ENCODE data around the gene KDM4B. TPM values are rescaled to one million over a fixed set of nuclear protein-coding genes. Genes with fewer than 3 reads are reported as not detected.

The KDM4B gene
- total RNA-seq, 1 experiment from 2014 or later, result 43.7 TPM

DNA sequence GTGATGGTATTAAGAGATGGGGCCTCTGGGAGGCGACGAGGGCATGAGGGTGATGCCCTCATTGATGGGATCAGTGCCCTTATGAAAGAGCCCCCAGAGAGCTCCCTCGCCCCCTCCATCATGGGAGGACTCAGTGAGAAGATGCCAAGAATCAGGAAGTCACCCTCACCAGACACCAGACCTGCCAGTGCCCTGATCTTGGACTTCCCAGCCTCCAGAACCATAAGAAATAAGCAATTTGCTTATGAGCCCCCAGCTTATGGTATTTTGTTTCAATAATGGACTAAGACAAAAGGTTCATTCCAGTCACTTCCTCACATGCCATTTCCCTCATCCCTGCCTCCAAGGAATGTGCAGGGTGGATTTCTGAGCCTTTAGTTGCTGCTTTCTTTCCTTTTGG, 129.7 kb downstream of the KDM4B start:
- H2AFZ ChIP-seq (ENCODE audit: low read length), result no peak overlapping the region
- no peak overlapping the region for H3T11ph ChIP-seq (ENCODE audit: low read length)

More for the DNA sequence above, 129.7 kb downstream of the KDM4B start:
- H3K27me3 ChIP-seq (ENCODE audit: insufficient read depth, low read length), result no peaks in the 10 kb centered on the region
- no peak overlapping the region for H4K5ac ChIP-seq (ENCODE audit: insufficient read length, low read depth, low read length)
- H3K27ac ChIP-seq (ENCODE audit: insufficient read length, low read depth, low read length), result no peak overlapping the region
- Mint-ChIP-seq H3K4me1 (peaks cover 3 to 18% of the 10 kb centered on the region in 2 experiments), H3K4me3 (no peak overlapping the region), H3K9me3 (peaks cover 23 to 25% of the 10 kb centered on the region in 2 experiments), H3K36me3 (ENCODE audit: insufficient read depth in 1 of 3, low read depth in 3 of 3) (peaks cover 35 to 46% (median 45%) of the 10 kb centered on the region in 3 experiments), H3K27ac (no peak overlapping the region), H3K27me3 (ENCODE audit: low read depth) (no peaks in the 10 kb centered on the region)
- H3K23me2 ChIP-seq (ENCODE audit: insufficient read length, low read depth, low read length, poor library complexity, severe bottlenecking), result no peaks in the 10 kb centered on the region
- H3K4me1 ChIP-seq (ENCODE audit: insufficient read depth, low read length), result no peaks in the 10 kb centered on the region
- no peak overlapping the region for H3K9ac ChIP-seq (ENCODE audit: extremely low read depth, insufficient read length, low read length)
- no peak overlapping the region for H4K8ac ChIP-seq (replicated peaks; ENCODE audit: insufficient read length, low read depth, low read length)
- TF ChIP-seq CTCF (conservative IDR thresholded peaks at IDR 0.05), result no peak
- H3K4ac ChIP-seq (ENCODE audit: low read depth, low read length), result no peak overlapping the region
- H2BK12ac ChIP-seq (ENCODE audit: insufficient read length, low read depth, low read length), result no peak overlapping the region
- H3K18ac ChIP-seq (ENCODE audit: insufficient read length, low read depth, low read length), result no peak overlapping the region
- no peak overlapping the region for H2BK20ac ChIP-seq (ENCODE audit: low read depth, low read length, poor library complexity, severe bottlenecking)
- no peak overlapping the region for H2BK15ac ChIP-seq (ENCODE audit: low read depth, low read length)
- no peaks in the 10 kb centered on the region for H4K20me1 ChIP-seq (ENCODE audit: control insufficient read depth, insufficient read depth, insufficient read length)
- H3K4me2 ChIP-seq (ENCODE audit: insufficient read depth, insufficient read length, low read length), result no peak overlapping the region
- H2BK120ac ChIP-seq (ENCODE audit: low read depth, low read length, poor library complexity, severe bottlenecking), result no peak overlapping the region
- no peak for DNase-seq
- no peak overlapping the region for H2AK5ac ChIP-seq (ENCODE audit: insufficient read length, low read length)
- H3K56ac ChIP-seq (ENCODE audit: insufficient read length, low read depth, low read length), result no peak overlapping the region
- no peaks in the 10 kb centered on the region for H3K79me2 ChIP-seq (ENCODE audit: insufficient read depth, low read length)
- peaks cover 8% of the 10 kb centered on the region for H3K9me3 ChIP-seq (ENCODE audit: control insufficient read depth, low read depth, low read length)
- H3K23ac ChIP-seq (ENCODE audit: insufficient read length, low read depth, low read length), result no peak overlapping the region
- H2BK5ac ChIP-seq (ENCODE audit: insufficient read length, low read length), result no peak overlapping the region
- no CpG with 5 or more reads among the region's 3 CpGs for WGBS (ENCODE audit: extremely low coverage, insufficient read length, low lambda C conversion rate)
- H3K79me1 ChIP-seq (ENCODE audit: insufficient read depth, low read depth, low read length, poor library complexity, severe bottlenecking), result no peaks in the 10 kb centered on the region
- no peak overlapping the region for H3K14ac ChIP-seq (ENCODE audit: insufficient read depth, low read length)
- no peak overlapping the region for H4K91ac ChIP-seq (ENCODE audit: insufficient read length, low read depth, low read length)
